Nephron progenitor cell (in vitro differentiated cells): ENCODE results near the gene GRM8.

Experiments
- DNase-seq: peaks from one replicate; pipeline ENCODE4 v3.0.0; 2021
- H3K27ac Mint-ChIP-seq: 2 replicates; pipeline ENCODE4 v1.8.0; 2021; ENCODE audit warnings: mild to moderate bottlenecking, moderate library complexity, mixed read lengths
- H3K27me3 Mint-ChIP-seq: 2 replicates; pipeline ENCODE4 v1.8.0; 2021; ENCODE audit warnings: mild to moderate bottlenecking, low read depth, mixed read lengths; ENCODE audit not compliant: poor library complexity
- H3K36me3 Mint-ChIP-seq: 2 replicates; pipeline ENCODE4 v1.8.0; 2021; ENCODE audit warnings: low read depth, mixed read lengths
- H3K4me1 Mint-ChIP-seq: 2 replicates; pipeline ENCODE4 v1.8.0; 2021; ENCODE audit warnings: mixed read lengths
- H3K4me3 Mint-ChIP-seq: 2 replicates; pipeline ENCODE4 v1.8.0; 2021; ENCODE audit warnings: mild to moderate bottlenecking, moderate library complexity, mixed read lengths
- H3K9me3 Mint-ChIP-seq: 2 replicates; pipeline ENCODE4 v1.8.0; 2021; ENCODE audit warnings: mild to moderate bottlenecking, moderate library complexity, mixed read lengths
- CTCF ChIP-seq: fragments of 200-600 bp; sonication (generic); IDR thresholded peaks from 2 replicates; pipeline ENCODE4 v1.5.0; 2021; ENCODE audit warnings: antibody characterized with exemption

GRM8 gene

GRCh38 chr7:126760914-126761577 is 491.7 kb downstream of the GRM8 start:
- H3K4me1 Mint-ChIP-seq: no peaks in the 10 kb centered on the region
- no peak for TF ChIP-seq CTCF
- DNase-seq: no peak
- no peaks in the 10 kb centered on the region for H3K27me3 Mint-ChIP-seq
- H3K9me3 Mint-ChIP-seq: no peaks in the 10 kb centered on the region
- no peak overlapping the region for H3K4me3 Mint-ChIP-seq
- no peak overlapping the region for H3K27ac Mint-ChIP-seq
- H3K36me3 Mint-ChIP-seq: no peaks in the 10 kb centered on the region

GRCh38 chr7:126755381-126755780 is 497.4 kb downstream of the GRM8 start:
- Mint-ChIP-seq H3K4me1 (peaks cover 7% of the 10 kb centered on the region), H3K36me3 (no peaks in the 10 kb centered on the region), H3K9me3 (no peaks in the 10 kb centered on the region), H3K27me3 (peaks cover 6% of the 10 kb centered on the region), H3K27ac (no peak overlapping the region), H3K4me3 (no peak overlapping the region)
- no peak for DNase-seq
- no peak for TF ChIP-seq CTCF

DNA sequence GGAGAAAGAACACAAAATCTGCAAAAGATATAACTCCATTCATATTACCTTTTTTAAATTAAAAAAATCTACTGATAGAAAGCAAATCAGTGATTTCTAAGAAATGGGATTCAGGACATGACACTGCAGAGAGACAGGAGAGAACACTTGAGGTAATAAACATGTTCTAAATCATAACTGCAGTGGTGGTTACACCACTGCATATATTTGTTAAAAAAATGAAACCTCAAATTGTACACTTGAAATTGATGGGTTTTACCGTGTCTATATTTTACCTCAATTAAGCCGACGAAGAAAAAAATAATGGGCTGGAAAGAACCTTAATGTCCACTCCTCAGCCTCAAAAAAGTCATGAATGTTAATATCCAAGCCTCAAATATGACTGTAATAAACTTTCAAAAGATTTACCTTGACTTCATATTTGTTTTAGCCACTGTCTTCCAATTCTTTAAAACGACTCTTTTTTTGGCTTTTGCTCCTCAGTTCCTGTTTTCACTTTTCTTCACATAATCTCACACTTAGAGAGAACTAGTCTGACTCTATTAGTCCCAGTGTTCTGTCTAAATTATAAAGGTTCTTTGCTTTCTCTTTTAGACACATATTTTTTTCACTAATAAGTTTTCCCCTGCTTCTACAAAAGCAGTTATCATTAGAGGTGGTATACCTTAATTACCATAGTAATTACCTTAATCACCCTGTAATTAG is 502.4 kb downstream of the GRM8 start:
- peaks cover 4% of the 10 kb centered on the region for H3K4me1 Mint-ChIP-seq
- H3K4me3 Mint-ChIP-seq: no peak overlapping the region

DNA sequence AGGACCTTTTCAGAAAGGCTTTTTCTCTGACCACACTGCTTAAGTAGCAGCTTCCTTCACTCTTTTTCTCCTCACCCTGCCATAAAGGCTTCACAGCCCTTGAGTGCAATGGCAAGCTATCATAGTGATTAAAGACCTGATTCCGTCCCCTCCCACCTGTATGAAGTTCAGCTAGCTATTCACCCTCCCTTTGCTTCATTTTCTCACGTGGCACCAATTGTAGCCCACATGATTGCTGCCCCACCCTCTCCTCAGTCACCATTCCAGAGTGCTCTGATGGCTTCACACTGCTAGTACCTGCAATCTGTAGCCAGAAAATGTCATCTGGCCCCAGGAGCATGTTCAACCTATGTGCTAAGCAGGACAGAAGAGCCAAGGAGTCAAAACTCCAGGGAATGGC is 523.8 kb downstream of the GRM8 start:
- DNase-seq: no peak
- Mint-ChIP-seq H3K27ac (no peak overlapping the region), H3K4me3 (no peak overlapping the region), H3K9me3 (no peaks in the 10 kb centered on the region), H3K27me3 (peaks cover 7% of the 10 kb centered on the region), H3K36me3 (no peaks in the 10 kb centered on the region), H3K4me1 (no peaks in the 10 kb centered on the region)
- no peak for TF ChIP-seq CTCF

More for the DNA sequence above, 502.4 kb downstream of the GRM8 start:
- Mint-ChIP-seq H3K27ac (no peak overlapping the region), H3K9me3 (no peaks in the 10 kb centered on the region), H3K36me3 (no peaks in the 10 kb centered on the region), H3K27me3 (peaks cover 6% of the 10 kb centered on the region)
- DNase-seq: no peak
- TF ChIP-seq CTCF: no peak

- Mint-ChIP-seq H3K27me3 (peaks cover 7% of the 10 kb centered on the region), H3K4me1 (no peaks in the 10 kb centered on the region), H3K36me3 (no peaks in the 10 kb centered on the region), H3K9me3 (no peaks in the 10 kb centered on the region), H3K27ac (no peak overlapping the region), H3K4me3 (no peak overlapping the region)
- no peak for DNase-seq
- TF ChIP-seq CTCF: no peak
Measured at GRCh38 chr7:126727930-126728391, 524.8 kb downstream of the GRM8 start.
